IMR-90 (cell line): ENCODE measurements around the gene MLLT10. TPM values are rescaled to one million over a fixed set of nuclear protein-coding genes. Genes with fewer than 3 reads are reported as not detected.

Experiments
- ATAC-seq: fragments of 200-7000 bp; cut with Tn5 transposase; 2 replicates; pipeline ENCODE4 v1.9.1; 2020; ENCODE audit warnings: low read depth, mild to moderate bottlenecking, moderate library complexity
- BruUV-seq: library from RNA; stranded (reverse); fragments of 400-500 nt; replicated peaks from 2 replicates; lab custom pipeline; 2021; lab: Mats Ljungman, UMichigan
- CTCF ChIA-PET: fragments of 300-600 bp; formaldehyde crosslinking; extraction: SDS; loops from one replicate; lab custom pipeline; 2021; ENCODE audit warnings: antibody characterized with exemption; lab: Yijun Ruan, JAX
- POLR2A ChIA-PET: fragments of 300-600 bp; sonication (Branson Sonifier 250); formaldehyde crosslinking; loops from one replicate; lab custom pipeline; 2022; ENCODE audit warnings: antibody characterized with exemption; ENCODE audit not compliant: unreplicated experiment; lab: Charles Lee
- DNase-seq: peaks from one replicate; pipeline ENCODE4 v3.0.0; 2013
- H2AFZ ChIP-seq: replicated peaks from 2 replicates; pipeline ENCODE3; 2013; ENCODE audit warnings: low read length, mild to moderate bottlenecking; ENCODE audit not compliant: poor library complexity
- H2AK5ac ChIP-seq: 2 replicates; pipeline ENCODE4 v1.6.1; 2013; ENCODE audit warnings: low read depth, low read length, inconsistent platforms
- H2AK9ac ChIP-seq: replicated peaks from 2 replicates; pipeline ENCODE3; 2013; ENCODE audit warnings: mild to moderate bottlenecking, low read depth, low read length, moderate library complexity; ENCODE audit not compliant: poor library complexity
- H2BK120ac ChIP-seq: 2 replicates; pipeline ENCODE4 v1.6.1; 2013; ENCODE audit warnings: low read depth, low read length, inconsistent platforms
- H2BK15ac ChIP-seq: 3 replicates; pipeline ENCODE4 v1.6.1; 2013; ENCODE audit warnings: low read depth, low read length, inconsistent platforms
- H2BK20ac ChIP-seq: 2 replicates; pipeline ENCODE4 v1.6.1; 2013; ENCODE audit warnings: low read depth, mild to moderate bottlenecking, inconsistent platforms, low read length, moderate library complexity
- H2BK5ac ChIP-seq: 2 replicates; pipeline ENCODE4 v1.6.1; 2013; ENCODE audit warnings: mild to moderate bottlenecking, low read depth, low read length, inconsistent platforms; ENCODE audit not compliant: poor library complexity, severe bottlenecking
- H3K14ac ChIP-seq: replicated peaks from 2 replicates; pipeline ENCODE4 v1.6.1; 2013; ENCODE audit warnings: low read depth, low read length, inconsistent platforms
- H3K18ac ChIP-seq: 2 replicates; pipeline ENCODE4 v1.6.1; 2013; ENCODE audit warnings: low read depth, low read length, control low read depth
- H3K23ac ChIP-seq: 2 replicates; pipeline ENCODE4 v1.6.1; 2013; ENCODE audit warnings: low read depth, low read length, inconsistent platforms
- H3K27ac ChIP-seq: 2 replicates; pipeline ENCODE4 v1.5.1; 2013; ENCODE audit warnings: mild to moderate bottlenecking, control low read depth, low read length; ENCODE audit not compliant: insufficient read depth
- H3K27me3 ChIP-seq: 2 replicates; pipeline ENCODE4 v1.6.1; 2013; ENCODE audit warnings: low read length; ENCODE audit not compliant: control insufficient read depth, insufficient read depth
- H3K36me3 ChIP-seq: 2 replicates; pipeline ENCODE4 v1.6.1; 2013; ENCODE audit warnings: low read length, mixed read lengths; ENCODE audit not compliant: control insufficient read depth, insufficient read depth
- H3K4ac ChIP-seq: 2 replicates; pipeline ENCODE4 v1.6.1; 2013; ENCODE audit warnings: low read depth, low read length, inconsistent platforms
- H3K4me1 ChIP-seq: 2 replicates; pipeline ENCODE4 v1.6.1; 2013; ENCODE audit warnings: low read length, mixed read lengths; ENCODE audit not compliant: control insufficient read depth, insufficient read depth
- H3K4me2 ChIP-seq: 2 replicates; pipeline ENCODE4 v1.6.1; 2013; ENCODE audit warnings: low read depth, mild to moderate bottlenecking, control low read depth, low read length, moderate library complexity
- H3K4me3 ChIP-seq: 2 replicates; pipeline ENCODE4 v1.5.1; 2013; ENCODE audit warnings: low read depth, mild to moderate bottlenecking, control low read depth, low read length, moderate library complexity; ENCODE audit not compliant: insufficient read depth
- H3K56ac ChIP-seq: 2 replicates; pipeline ENCODE4 v1.6.1; 2013; ENCODE audit warnings: low read length, inconsistent platforms; ENCODE audit not compliant: insufficient read depth; ENCODE audit errors: extremely low read depth
- H3K79me1 ChIP-seq, 2 experiments: 2 replicates each; pipeline ENCODE4 v1.6.1; 2013; ENCODE audit warnings: low read length in 2 of 2, inconsistent platforms in 1 of 2, low read depth in 1 of 2
- H3K9ac ChIP-seq: 2 replicates; pipeline ENCODE4 v1.6.1; 2013; ENCODE audit warnings: low read depth, low read length, control low read depth
- H3K9me1 ChIP-seq: 2 replicates; pipeline ENCODE4 v1.6.1; 2013; ENCODE audit warnings: low read length, inconsistent platforms; ENCODE audit not compliant: insufficient read depth
- H3K9me3 ChIP-seq: 2 replicates; pipeline ENCODE4 v1.6.1; 2013; ENCODE audit warnings: low read length; ENCODE audit not compliant: control insufficient read depth, insufficient read depth
- H4K20me1 ChIP-seq: 2 replicates; pipeline ENCODE4 v1.6.1; 2013; ENCODE audit warnings: low read length, inconsistent platforms; ENCODE audit not compliant: insufficient read depth
- H4K5ac ChIP-seq: 2 replicates; pipeline ENCODE4 v1.6.1; 2013; ENCODE audit warnings: mild to moderate bottlenecking, low read depth, low read length, control low read depth
- H4K8ac ChIP-seq, 2 experiments: 2 replicates each; pipeline ENCODE4 v1.6.1; 2013; ENCODE audit warnings: low read depth in 2 of 2, low read length in 2 of 2, control low read depth in 1 of 2, inconsistent platforms in 1 of 2
- H4K91ac ChIP-seq: 2 replicates; pipeline ENCODE4 v1.6.1; 2013; ENCODE audit warnings: low read depth, low read length, inconsistent platforms; ENCODE audit not compliant: insufficient read depth
- FOS ChIP-seq: fragments of 150-350 bp; IDR thresholded peaks from 2 replicates; pipeline ENCODE4 v1.6.1; 2016; ENCODE audit warnings: low read depth, low read length
- MAZ ChIP-seq: IDR thresholded peaks from 2 replicates; pipeline ENCODE4 v1.6.1; 2012; ENCODE audit warnings: low read depth, mild to moderate bottlenecking, low read length, improper control_type of control experiment, moderate library complexity, borderline replicate concordance
- WGBS, 2 experiments: methylation state at CpG; one replicate each; pipeline versions ENCODE4 v1.1.5 to v1.1.7; 2013; ENCODE audit warnings: missing lambda C conversion rate in 2 of 2; ENCODE audit not compliant: insufficient read length in 1 of 2; ENCODE audit errors: extremely low coverage in 2 of 2; 5-methylcytosine and 5-hydroxymethylcytosine counted together
- dilution Hi-C: fragments of 300-500 bp; cut with HindIII; formaldehyde crosslinking; loops from one replicate; pipeline ENCODE4 v1.14.3; 2018; ENCODE audit warnings: low sequenced_read_pairs; ENCODE audit not compliant: unreplicated experiment
- in situ Hi-C: fragments of 300-500 bp; cut with MboI; formaldehyde crosslinking; loops from 3 replicates; pipeline ENCODE4 v1.14.3; 2019; ENCODE audit warnings: low sequenced_read_pairs, inconsistent platforms, mixed read lengths
- intact Hi-C: fragments of 100-400 bp; cut with micrococcal nuclease; formaldehyde crosslinking; loops from 2 replicates; pipeline ENCODE4 v1.10.0; 2022
- polyA plus RNA-seq, 3 experiments: library from polyadenylated mRNA; depleted of rRNA; stranded (reverse); fragments of >200 nt; gene quantifications; 2 replicates each; pipeline ENCODE4 v1.2.3, GENCODE V29; 2012; ENCODE audit warnings: low replicate concordance in 1 of 3
- total RNA-seq: library from RNA; depleted of rRNA; stranded (reverse); fragments of >200 nt; gene quantifications from 2 replicates; pipeline ENCODE4 v1.2.3, GENCODE V29; 2012

MLLT10 gene
- total and polyA plus RNA-seq, 2 of the 4 experiments (the other 2 are of a cell fraction), result 22.5 to 29.0 TPM

DNA sequence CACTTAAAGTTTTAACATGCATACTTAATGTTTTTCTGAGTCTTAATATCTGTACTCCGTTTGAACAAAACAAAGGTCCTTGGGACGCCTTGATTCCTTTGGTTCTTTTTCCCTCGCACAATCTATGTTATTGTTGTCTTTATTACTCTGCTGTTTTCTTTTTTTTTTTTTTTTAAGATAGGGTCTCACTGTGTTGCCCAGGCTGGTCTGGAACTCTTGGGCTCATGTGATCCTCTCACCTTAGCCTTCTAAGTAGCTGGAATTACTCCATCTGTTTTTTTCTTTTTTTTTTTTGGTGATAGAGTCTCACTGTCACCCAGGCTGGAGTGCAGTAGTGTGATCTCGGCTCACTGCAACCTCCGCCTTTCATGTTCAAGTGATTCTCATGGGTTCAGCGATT lies 13.2 kb downstream of the MLLT10 start:
- no peak overlapping the region for H3K56ac ChIP-seq
- no peak overlapping the region for H3K18ac ChIP-seq
- no peak overlapping the region for H3K9ac ChIP-seq
- H3K4me3 ChIP-seq, result no peak overlapping the region
- in situ Hi-C loops, result no loop called here
- H4K91ac ChIP-seq, result no peak overlapping the region
- no peak overlapping the region for H4K5ac ChIP-seq
- TF ChIP-seq MAZ, result no peak
- TF ChIP-seq FOS, result no peak
- no peak overlapping the region for H3K4ac ChIP-seq
- no peak overlapping the region for H3K27ac ChIP-seq
- H2AK5ac ChIP-seq, result no peak overlapping the region
- dilution Hi-C loops, result no loop called here
- no CpG with 5 or more reads among the region's 6 CpGs for WGBS, 2 experiments
- H2AK9ac ChIP-seq, result no peak overlapping the region
- H3K9me1 ChIP-seq, result no peaks in the 10 kb centered on the region
- no TSS peak for BruUV-seq
- no peak for DNase-seq
- H2AFZ ChIP-seq, result no peak overlapping the region
- no peaks in the 10 kb centered on the region for H3K9me3 ChIP-seq
- no peak overlapping the region for H3K4me2 ChIP-seq
- ChIA-PET CTCF (interaction anchor here (0.6 kb wide), 1 partner anchor 23 kb away, joined by 3 read pairs; no protein-coding TSS in a partner anchor), POLR2A (no interaction called here)
- no peaks in the 10 kb centered on the region for H3K27me3 ChIP-seq
- H3K23ac ChIP-seq, result no peak overlapping the region
- no peak overlapping the region for H2BK5ac ChIP-seq
- H3K36me3 ChIP-seq, result peaks cover 42% of the 10 kb centered on the region
- no peak overlapping the region for H3K14ac ChIP-seq
- no peaks in the 10 kb centered on the region for H3K4me1 ChIP-seq
- no peak for ATAC-seq
- H2BK15ac ChIP-seq, result no peak overlapping the region
- H4K20me1 ChIP-seq, result peaks cover 19% of the 10 kb centered on the region; the same call in 1 of the 2 replicates
- H2BK20ac ChIP-seq, result no peak overlapping the region
- H2BK120ac ChIP-seq, result no peak overlapping the region
- H4K8ac ChIP-seq, result no peak overlapping the region
- peaks cover 42 to 49% of the 10 kb centered on the region in 2 experiments for H3K79me1 ChIP-seq
- intact Hi-C loops, result no loop called here
